ENCODE measurements around the gene ETV3L.

The ETV3L gene

GRCh38 chr1:157099633-157100009, at the start of gene ETV3L:
TSS of gene ETV3L (minus strand) at chr1:157099808. CDS start at chr1:157099523, 285 bp downstream.
- no peak for DNase-seq (ENCODE audit: low read depth)
- H3K4me3 ChIP-seq (ENCODE audit: control insufficient read depth, low read depth, low read length), result no peak within 1 kb of the TSS
- no peak for TF ChIP-seq CTCF (IDR thresholded peaks at IDR 0.05; ENCODE audit: control insufficient read depth, insufficient read depth, low read depth, low read length, missing control alignments)

- no peak for TF ChIP-seq CTCF (IDR thresholded peaks at IDR 0.05; ENCODE audit: control insufficient read depth, insufficient read depth, low read depth, low read length, missing control alignments)
- no peak for DNase-seq (ENCODE audit: low read depth)
- no peak overlapping the region for H3K4me3 ChIP-seq (ENCODE audit: control insufficient read depth, low read depth, low read length)
Observed at GRCh38 chr1:157147906-157148700, 48.5 kb upstream of the ETV3L start.

- TF ChIP-seq CTCF (IDR thresholded peaks at IDR 0.05; ENCODE audit: control insufficient read depth, insufficient read depth, low read depth, low read length, missing control alignments), result no peak
- no peak for DNase-seq (ENCODE audit: low read depth)
- no peak overlapping the region for H3K4me3 ChIP-seq (ENCODE audit: control insufficient read depth, low read depth, low read length)
Observed at GRCh38 chr1:157147037-157147436, 47.4 kb upstream of the ETV3L start.

- no peak overlapping the region for H3K4me3 ChIP-seq (ENCODE audit: control insufficient read depth, low read depth, low read length)
- no peak for DNase-seq (ENCODE audit: low read depth)
Observed at GRCh38 chr1:157146244-157146643, 46.6 kb upstream of the ETV3L start.

GRCh38 chr1:157145076-157145475, 45.5 kb upstream of the ETV3L start:
- DNase-seq (ENCODE audit: low read depth), result no peak
- no peak overlapping the region for H3K4me3 ChIP-seq (ENCODE audit: control insufficient read depth, low read depth, low read length)
- TF ChIP-seq CTCF (IDR thresholded peaks at IDR 0.05; ENCODE audit: control insufficient read depth, insufficient read depth, low read depth, low read length, missing control alignments), result no peak

More at GRCh38 chr1:157146244-157146643, 46.6 kb upstream of the ETV3L start:
- no peak for TF ChIP-seq CTCF (IDR thresholded peaks at IDR 0.05; ENCODE audit: control insufficient read depth, insufficient read depth, low read depth, low read length, missing control alignments)

GRCh38 chr1:157144509-157144908, 44.9 kb upstream of the ETV3L start:
- no peak for TF ChIP-seq CTCF (IDR thresholded peaks at IDR 0.05; ENCODE audit: control insufficient read depth, insufficient read depth, low read depth, low read length, missing control alignments)
- DNase-seq (ENCODE audit: low read depth), result no peak
- H3K4me3 ChIP-seq (ENCODE audit: control insufficient read depth, low read depth, low read length), result no peak overlapping the region
